Measurements from ENCODE around the gene ATG7.

ATG7 gene

GRCh38 chr3:11534011-11534792 lies 262.0 kb downstream of the ATG7 start:
- no peak for TF ChIP-seq CTCF (IDR thresholded peaks at IDR 0.05; ENCODE audit: control insufficient read depth, extremely low read depth, insufficient read depth)
- no peak for DNase-seq (ENCODE audit: low read depth)
- H3K4me3 ChIP-seq (ENCODE audit: low read depth, low read length): no peak overlapping the region

GRCh38 chr3:11534793-11535101 lies 262.6 kb downstream of the ATG7 start:
- DNase-seq (ENCODE audit: low read depth): no peak
- H3K4me3 ChIP-seq (ENCODE audit: low read depth, low read length): no peak overlapping the region
- TF ChIP-seq CTCF (IDR thresholded peaks at IDR 0.05; ENCODE audit: control insufficient read depth, extremely low read depth, insufficient read depth): no peak

GRCh38 chr3:11535243-11535960 lies 263.2 kb downstream of the ATG7 start:
- no peak overlapping the region for H3K4me3 ChIP-seq (ENCODE audit: low read depth, low read length)
- DNase-seq (ENCODE audit: low read depth): no peak
- TF ChIP-seq CTCF (IDR thresholded peaks at IDR 0.05; ENCODE audit: control insufficient read depth, extremely low read depth, insufficient read depth): no peak

GRCh38 chr3:11536132-11536935 lies 264.1 kb downstream of the ATG7 start:
- H3K4me3 ChIP-seq (ENCODE audit: low read depth, low read length): no peak overlapping the region
- no peak for TF ChIP-seq CTCF (IDR thresholded peaks at IDR 0.05; ENCODE audit: control insufficient read depth, extremely low read depth, insufficient read depth)
- no peak for DNase-seq (ENCODE audit: low read depth)

- no peak for DNase-seq (ENCODE audit: low read depth)
- TF ChIP-seq CTCF (IDR thresholded peaks at IDR 0.05; ENCODE audit: control insufficient read depth, extremely low read depth, insufficient read depth): no peak
- H3K4me3 ChIP-seq (ENCODE audit: low read depth, low read length): no peak overlapping the region
Measured at GRCh38 chr3:11536936-11537612, 264.9 kb downstream of the ATG7 start.

- H3K4me3 ChIP-seq (ENCODE audit: low read depth, low read length): no peak overlapping the region
- no peak for TF ChIP-seq CTCF (IDR thresholded peaks at IDR 0.05; ENCODE audit: control insufficient read depth, extremely low read depth, insufficient read depth)
- DNase-seq (ENCODE audit: low read depth): no peak
Measured at GRCh38 chr3:11538581-11538980, 266.4 kb downstream of the ATG7 start.
